AG04449 (cell line): Measurements from ENCODE around the gene ACKR2.

ENCODE experiments used
- CTCF ChIA-PET: fragments of 350-600 bp; formaldehyde crosslinking; extraction: SDS; loops from one replicate; lab custom pipeline; 2021; ENCODE audit warnings: antibody characterized with exemption; lab: Yijun Ruan, JAX
- POLR2A ChIA-PET: fragments of 400-600, 350-600 bp; formaldehyde crosslinking; extraction: SDS; loops from one replicate; lab custom pipeline; 2020; ENCODE audit warnings: antibody characterized with exemption, inconsistent platforms; lab: Yijun Ruan, JAX
- DNase-seq: peaks from one replicate; pipeline ENCODE4 v3.0.0-alpha.2; 2010; ENCODE audit warnings: low read depth, low spot score
- H3K4me3 ChIP-seq: 2 replicates; pipeline ENCODE4 v1.5.1; 2011; ENCODE audit warnings: low read depth, mild to moderate bottlenecking, control low read depth, low read length
- CTCF ChIP-seq: IDR thresholded peaks from one replicate; pipeline ENCODE4 v1.5.1; 2011; ENCODE audit warnings: mild to moderate bottlenecking, moderate library complexity, low read length, control low read depth, inconsistent platforms; ENCODE audit not compliant: insufficient read depth; ENCODE audit errors: missing control alignments

The ACKR2 gene

DNA sequence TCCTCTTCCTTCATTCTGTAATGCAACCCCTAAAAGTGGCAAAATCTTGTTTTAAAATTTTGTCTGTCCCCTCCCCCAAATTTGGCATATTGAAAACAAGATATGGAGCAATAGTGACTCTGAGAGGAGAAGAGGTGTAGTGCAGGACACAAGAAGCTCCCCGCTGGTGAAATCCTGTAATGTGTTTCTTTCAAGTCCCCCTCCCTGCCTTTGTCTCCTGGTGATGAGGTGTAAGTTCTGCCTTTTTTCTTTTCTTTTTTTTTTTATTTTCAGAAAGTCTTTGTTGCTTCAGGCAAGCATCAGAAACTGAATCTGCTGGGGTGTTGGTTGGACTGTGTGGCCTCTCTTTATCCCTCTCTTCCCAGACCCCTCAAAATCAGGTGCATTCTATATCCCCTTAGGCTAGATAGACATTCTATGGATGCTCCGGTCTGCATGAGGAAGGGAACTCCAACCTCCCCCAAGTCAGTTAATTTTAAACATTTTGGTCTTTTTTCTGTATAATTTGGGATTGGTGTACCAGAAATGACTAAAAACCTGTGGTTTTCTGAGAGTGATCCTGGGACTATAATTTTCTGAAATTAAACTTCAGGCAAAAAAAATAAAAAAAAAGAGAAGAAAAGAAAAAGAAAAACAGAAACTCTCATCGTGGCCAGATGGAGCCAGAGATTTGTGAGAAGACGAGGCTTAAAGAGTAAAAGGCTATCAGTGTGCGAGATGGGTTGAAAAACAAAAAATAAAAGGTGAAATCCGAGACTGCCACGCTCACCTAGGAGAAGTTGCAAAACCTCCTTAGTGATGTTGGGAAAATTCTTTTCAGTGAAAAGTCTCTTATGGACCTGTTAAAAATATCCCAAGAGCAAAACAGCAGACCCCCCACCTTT, 21.4 kb downstream of the ACKR2 start:
- DNase-seq = no peak
- H3K4me3 ChIP-seq = no peak overlapping the region
- CTCF ChIA-PET = interaction anchor here (1.0 to 3.2 kb wide), 3 partner anchors 9 to 51 kb away, joined by 3 to 14 read pairs (median 12); no protein-coding TSS in a partner anchor
- POLR2A ChIA-PET = no interaction called here
- TF ChIP-seq CTCF = peak; percentile 19

DNA sequence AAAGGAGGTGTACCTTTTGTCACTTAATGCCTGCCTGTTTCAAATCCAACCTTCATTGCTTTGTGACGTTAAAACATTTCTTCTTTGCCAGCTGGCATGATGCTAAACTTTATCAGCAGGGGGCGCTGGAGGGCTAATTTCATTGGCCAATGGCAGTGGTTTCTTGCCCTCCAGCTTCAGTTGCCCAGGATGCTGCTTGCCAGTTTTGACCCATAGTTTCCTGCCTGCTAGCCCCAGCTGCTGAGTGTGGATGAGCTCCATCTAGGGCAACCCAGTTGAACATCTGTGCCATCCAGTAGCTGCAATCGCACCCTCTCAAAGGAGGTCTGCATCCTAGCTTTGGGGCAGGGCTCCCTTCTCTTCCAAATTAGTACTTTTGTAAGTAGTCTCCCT, 22.1 kb downstream of the ACKR2 start:
- no peak for DNase-seq
- H3K4me3 ChIP-seq = no peak overlapping the region
- CTCF ChIA-PET = interaction anchor here (2.0 to 3.2 kb wide), 2 partner anchors 8 to 51 kb away, joined by 12 to 14 read pairs; no protein-coding TSS in a partner anchor
- POLR2A ChIA-PET = no interaction called here
- peak; percentile 52 for TF ChIP-seq CTCF

- POLR2A ChIA-PET = no interaction called here
- CTCF ChIA-PET = no interaction called here
- DNase-seq = no peak
- no peak for TF ChIP-seq CTCF
- H3K4me3 ChIP-seq = no peak overlapping the region
Measured at GRCh38 chr3:42836150-42837123, 27.2 kb downstream of the ACKR2 start.

DNA sequence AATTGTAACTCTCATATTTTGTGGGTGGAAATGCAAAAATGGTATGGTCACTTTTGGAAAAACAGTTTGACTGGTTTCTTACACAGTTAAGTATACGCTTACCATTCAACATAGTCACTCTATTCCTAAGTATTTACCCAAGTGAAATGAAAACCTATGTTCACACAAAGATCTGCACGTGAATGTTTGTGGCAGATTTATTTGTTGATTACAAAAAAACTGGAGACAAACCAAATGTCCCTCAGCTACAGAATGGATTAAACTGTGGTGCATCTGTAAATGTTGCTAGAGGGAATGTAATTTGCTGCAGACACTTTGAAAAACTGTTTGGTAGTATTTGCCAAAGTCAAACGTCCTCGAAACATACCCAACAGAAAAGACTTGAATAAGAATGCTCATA, 29.3 kb downstream of the ACKR2 start:
- no peak for DNase-seq
- ChIA-PET POLR2A (no interaction called here), CTCF (interaction anchor here (1.1 to 3.3 kb wide), 12 partner anchors 8 to 395 kb away, joined by 4 to 51 read pairs (median 10); no protein-coding TSS in a partner anchor)
- no peak for TF ChIP-seq CTCF
- H3K4me3 ChIP-seq = no peak overlapping the region

- POLR2A ChIA-PET = no interaction called here
- peak; percentile 61 for TF ChIP-seq CTCF
- CTCF ChIA-PET = interaction anchor here (0.6 to 3.3 kb wide), 19 partner anchors 9 to 396 kb away, joined by 3 to 51 read pairs (median 7); partner anchors contain the start of genes HIGD1A and SEC22C
- peak; percentile 24 for DNase-seq
- H3K4me3 ChIP-seq = no peak overlapping the region; the same call in 1 of the 2 replicates
Measured at GRCh38 chr3:42839616-42840015, 30.4 kb downstream of the ACKR2 start.

DNA sequence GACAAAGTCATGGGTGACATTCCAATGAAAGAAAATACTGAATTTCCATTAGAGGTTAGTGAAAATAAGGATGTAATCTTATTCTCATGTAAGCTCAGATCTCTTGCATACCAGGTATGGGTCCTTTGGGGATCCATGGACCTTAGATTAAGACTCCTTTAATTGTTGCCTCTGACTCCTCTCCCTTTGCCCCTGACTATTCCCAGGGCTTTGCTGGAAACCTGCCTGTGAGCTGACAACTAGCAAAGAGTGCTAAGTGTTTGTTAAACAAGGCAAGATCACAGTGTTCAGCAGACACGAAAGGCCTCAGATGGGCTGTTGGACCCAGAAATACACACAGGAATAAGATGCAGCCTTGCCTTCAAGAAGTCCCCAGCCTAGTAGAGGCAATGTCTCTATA, 32.1 kb downstream of the ACKR2 start:
- CTCF ChIA-PET = interaction anchor here (1.1 to 3.3 kb wide), 3 partner anchors 10 to 62 kb away, joined by 3 to 51 read pairs (median 22); no protein-coding TSS in a partner anchor
- POLR2A ChIA-PET = no interaction called here
- DNase-seq = no peak
- no peak for TF ChIP-seq CTCF
- no peak overlapping the region for H3K4me3 ChIP-seq
